HG03066 (cell line): ENCODE measurements around the gene ZBP1.
"Not testable (repeated sequence)": the region's sequence is repeated elsewhere in the genome, so short reads cannot be mapped to it uniquely, and the experiment has no call there.

Experiments
- ATAC-seq: cut with Tn5 transposase; IDR thresholded peaks from one replicate; pipeline ENCODE4 v1.9.1; 2021; ENCODE audit warnings: low read depth; ENCODE audit not compliant: unreplicated experiment

ZBP1 gene

DNA sequence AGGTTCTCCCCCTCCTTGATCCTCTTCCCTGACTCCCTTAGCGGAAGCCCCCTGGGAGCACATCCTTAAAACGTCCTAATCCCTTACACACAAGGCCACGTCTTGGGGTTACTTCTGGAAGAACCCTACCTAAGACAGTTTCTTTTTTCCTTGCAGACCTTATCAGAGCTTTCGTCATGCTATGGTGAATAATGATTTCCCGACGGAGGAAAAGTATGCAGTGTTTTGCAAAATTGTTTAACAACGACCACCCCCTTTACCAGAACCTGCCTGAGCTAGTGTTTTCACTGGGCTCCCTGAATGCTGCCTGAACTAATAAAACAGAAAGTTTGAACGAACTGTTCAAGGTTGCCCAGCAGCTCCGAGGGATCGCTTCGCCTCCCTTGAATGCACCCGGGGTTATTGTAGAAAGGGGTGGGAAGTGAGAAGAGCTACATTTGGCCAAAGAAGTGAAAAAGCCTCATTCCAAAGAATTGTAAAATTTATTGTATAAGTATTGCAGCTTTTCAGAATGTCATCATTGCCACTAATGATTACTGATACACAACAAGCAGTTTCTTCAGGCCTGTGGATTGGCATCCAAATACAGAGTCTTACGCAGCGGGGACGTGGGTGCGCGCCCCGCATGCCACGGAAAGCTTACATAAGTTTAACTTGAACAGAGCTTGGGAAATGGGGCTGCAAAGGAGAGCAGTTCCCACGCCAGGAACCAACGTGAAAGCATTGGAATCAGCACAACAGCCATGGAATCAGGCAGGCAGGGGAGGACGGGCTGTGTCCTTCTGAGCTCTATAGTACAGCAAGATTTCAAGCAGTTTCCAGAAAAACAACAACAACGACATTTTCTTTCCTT is 27.9 kb upstream of the ZBP1 start:
- no peak for ATAC-seq

GRCh38 chr20:57647006-57647932 is 27.0 kb upstream of the ZBP1 start:
- ATAC-seq, result no peak

GRCh38 chr20:57638895-57639236 is 18.6 kb upstream of the ZBP1 start:
- ATAC-seq, result no peak

- ATAC-seq, result no peak
Measured at GRCh38 chr20:57638173-57638894, 18.1 kb upstream of the ZBP1 start.

DNA sequence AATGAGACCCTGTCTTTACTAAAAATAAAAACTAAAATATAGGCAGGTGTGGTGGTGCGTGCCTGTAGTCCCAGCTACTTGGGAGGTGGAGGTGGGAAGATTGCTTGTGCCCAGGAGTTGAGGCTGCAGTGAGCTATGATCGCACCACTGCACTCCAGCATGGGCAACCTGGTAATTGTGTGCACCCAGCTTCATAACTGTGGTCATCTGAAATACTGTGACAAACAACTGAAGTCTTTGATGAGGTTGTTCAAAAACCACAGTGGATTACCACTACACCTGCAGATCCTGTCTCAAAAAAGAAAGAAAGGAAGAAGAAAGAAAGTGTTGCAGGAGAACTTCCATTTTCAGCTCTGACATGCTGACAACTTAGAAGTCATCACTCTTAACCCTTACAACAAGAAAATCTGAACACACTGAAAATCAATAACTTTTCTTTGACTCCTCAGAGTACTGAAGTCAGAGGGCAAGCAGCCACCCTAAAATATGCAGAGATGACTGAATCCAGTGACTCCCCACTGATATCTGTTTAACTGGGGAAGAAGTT is 13.8 kb upstream of the ZBP1 start:
- no peak for ATAC-seq

- ATAC-seq, result no peak
Measured at GRCh38 chr20:57632286-57632685, 12.1 kb upstream of the ZBP1 start.

DNA sequence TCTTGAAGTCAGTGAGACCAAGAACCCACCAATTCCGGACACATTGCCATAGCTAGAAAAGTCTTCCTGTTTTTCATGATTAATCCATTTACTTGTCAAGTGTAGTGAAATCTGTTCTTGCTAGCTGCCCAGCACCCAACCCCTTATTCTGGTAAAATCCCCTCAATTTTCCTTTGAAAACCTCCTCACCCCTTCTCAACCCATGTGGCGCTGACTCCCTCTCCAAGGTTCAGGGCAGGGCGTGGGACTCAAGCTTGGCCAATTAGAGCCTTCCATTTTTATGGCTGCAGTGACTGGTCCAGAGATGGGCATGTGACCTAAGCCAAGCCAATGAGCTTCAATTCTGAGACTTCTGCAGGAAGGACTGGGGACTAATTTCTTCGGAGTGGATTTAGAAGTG is 9.8 kb upstream of the ZBP1 start:
- ATAC-seq, result no peak

GRCh38 chr20:57629491-57629901 is 9.3 kb upstream of the ZBP1 start:
- not testable (repeated sequence) for ATAC-seq

GRCh38 chr20:57628962-57629308 is 8.7 kb upstream of the ZBP1 start:
- not testable (repeated sequence) for ATAC-seq

DNA sequence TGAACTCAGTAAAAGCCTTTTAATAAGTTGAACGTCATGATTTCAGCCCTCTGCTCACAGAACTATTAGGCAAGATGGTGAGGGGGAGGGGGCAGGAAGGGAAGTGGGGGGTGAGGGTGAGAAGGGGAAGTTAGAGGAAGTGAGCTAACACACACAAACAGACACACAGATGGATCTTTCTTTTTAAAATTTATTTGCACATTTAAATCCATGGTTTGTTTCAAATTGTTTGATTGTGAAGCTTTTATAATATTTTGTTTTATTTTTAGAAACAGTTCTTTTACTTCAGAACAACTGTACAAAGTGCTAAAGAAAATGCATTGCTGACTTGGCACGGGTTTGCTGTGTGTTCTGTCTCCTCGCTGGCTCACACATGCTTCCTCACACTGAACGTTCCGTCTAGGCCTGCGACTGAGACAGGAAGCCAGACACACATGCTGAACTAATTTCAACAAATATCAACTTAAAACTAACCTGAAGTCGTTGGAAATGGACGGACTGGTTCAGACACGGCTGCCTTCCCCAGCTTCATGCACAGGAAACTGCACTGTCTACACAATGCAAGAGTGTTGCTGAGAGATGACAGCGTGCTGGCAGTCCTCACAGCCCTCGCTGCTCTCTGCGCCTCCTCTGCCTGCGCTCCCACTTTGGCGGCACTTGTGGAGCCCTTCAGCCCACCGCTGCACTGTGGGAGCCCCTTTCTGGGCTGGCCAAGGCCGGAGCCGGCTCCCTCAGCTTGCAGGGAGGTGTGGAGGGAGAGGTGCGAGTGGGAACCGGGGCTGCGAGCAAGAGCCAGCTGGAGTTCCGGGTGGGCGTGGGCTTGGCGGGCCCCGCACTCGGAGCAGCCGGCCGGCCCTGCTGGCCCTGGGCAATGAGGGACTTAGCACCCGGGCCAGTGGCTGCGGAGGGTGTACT is 8.1 kb upstream of the ZBP1 start:
- no peak for ATAC-seq

GRCh38 chr20:57627339-57627738 is 7.1 kb upstream of the ZBP1 start:
- ATAC-seq, result no peak

DNA sequence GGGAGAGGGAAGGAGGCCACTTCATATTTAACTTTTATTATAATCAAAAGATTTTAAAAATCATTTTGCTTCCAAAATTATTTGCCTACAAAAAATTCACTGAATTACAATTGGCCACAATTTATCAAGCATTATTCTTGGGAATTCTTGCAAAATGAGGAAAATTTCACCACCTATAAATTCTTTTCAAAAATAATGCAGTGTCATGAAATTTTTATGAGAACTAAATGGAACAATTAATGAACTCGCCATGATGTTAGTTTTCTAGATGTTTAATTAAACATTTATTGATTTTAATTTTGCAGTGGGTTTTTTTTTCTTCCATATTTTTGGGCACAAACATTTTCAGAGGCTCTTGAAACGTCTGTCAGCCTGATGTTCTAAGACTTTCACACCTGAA is 5.8 kb upstream of the ZBP1 start:
- ATAC-seq, result no peak

- no peak for ATAC-seq
Measured at GRCh38 chr20:57625181-57625958, 5.1 kb upstream of the ZBP1 start.

DNA sequence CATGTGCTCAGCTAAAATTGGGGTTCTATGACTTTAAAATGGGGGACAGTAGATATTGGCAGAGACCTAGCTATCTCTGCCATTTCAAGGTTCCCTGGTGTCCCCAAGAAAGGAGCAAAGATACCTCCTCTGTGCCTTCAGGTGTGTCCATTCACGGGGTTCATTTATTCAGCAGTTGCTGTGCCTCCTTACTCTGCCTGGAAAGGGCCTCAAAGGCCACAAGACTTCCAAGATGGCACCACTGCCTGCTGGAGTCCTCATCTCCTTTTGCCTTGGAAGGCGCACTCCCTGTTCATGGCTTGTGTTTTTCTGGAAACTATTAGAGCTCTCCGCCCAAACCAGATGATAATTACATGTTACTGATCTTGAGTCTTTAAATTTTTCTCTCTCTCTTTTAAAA is 3.9 kb upstream of the ZBP1 start:
- no peak for ATAC-seq

- ATAC-seq, result no peak
Measured at GRCh38 chr20:57622579-57623381, 2.6 kb upstream of the ZBP1 start.

DNA sequence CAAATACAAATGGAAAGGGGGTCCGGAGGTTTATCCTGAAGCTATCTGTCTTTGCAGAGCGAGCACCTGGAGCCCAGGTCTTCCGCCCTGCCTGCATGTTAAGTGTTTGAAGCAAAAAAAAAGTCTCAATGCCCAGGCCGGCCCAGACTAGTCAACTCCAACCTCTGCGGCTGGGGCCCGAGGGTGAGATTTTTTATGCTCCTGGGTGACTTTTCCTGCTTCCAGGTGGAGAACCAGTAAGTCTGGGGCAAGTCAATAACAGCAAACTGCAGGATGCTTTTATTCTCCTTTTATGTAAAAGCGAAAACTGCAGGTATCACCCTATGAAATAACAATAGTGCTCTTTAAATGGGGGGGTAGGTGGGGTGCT is 2.0 kb upstream of the ZBP1 start:
- ATAC-seq, result no peak

- ATAC-seq, result no peak
Measured at GRCh38 chr20:57621421-57622200, 1.4 kb upstream of the ZBP1 start.

DNA sequence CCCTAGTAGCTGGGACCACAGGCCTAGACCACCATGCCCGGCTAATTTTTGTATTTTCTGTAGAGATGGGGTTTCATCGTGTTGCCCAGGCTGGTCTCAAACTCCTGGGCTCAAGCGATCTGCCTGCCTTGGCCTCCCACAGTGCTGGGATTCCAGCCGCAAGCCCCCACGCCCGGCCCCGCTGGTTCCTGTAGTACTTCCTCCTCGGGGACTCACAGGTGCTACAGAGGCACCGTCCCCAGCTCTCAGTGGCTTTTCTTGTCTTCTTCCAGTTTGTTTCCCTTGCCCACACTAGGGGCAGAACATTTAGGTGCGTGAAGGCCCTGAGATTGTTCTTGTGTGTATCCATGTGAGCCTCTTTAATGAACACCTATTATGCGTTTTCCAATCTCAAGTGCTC is 773 bp upstream of the ZBP1 start:
- no peak for ATAC-seq
